ENCODE measurements around the gene GLIPR1L1. TPM values are rescaled to one million over a fixed set of nuclear protein-coding genes. Genes with fewer than 3 reads are reported as not detected.

GLIPR1L1 gene
- polyA plus RNA-seq, 1 donor from 2014 or later, result not detected

- Histone ChIP-seq H3K79me2 (replicated peaks; ENCODE audit: insufficient read depth, low read length) (no peaks in the 10 kb centered on the region), H3K27ac (ENCODE audit: low read length) (no peak overlapping the region)
Observed at GRCh38 chr12:75361408-75361807, 26.9 kb downstream of the GLIPR1L1 start.

GRCh38 chr12:75364919-75365318, 30.4 kb downstream of the GLIPR1L1 start:
- H3K9ac ChIP-seq (ENCODE audit: low read length), result no peak overlapping the region
- no peaks in the 10 kb centered on the region for H3K9me2 ChIP-seq (ENCODE audit: insufficient read depth, low read length)
- no peak overlapping the region for H3K27ac ChIP-seq (ENCODE audit: low read length)
- no peak overlapping the region for H3K4me2 ChIP-seq (ENCODE audit: low read length)
- no peaks in the 10 kb centered on the region for H3F3A ChIP-seq (ENCODE audit: insufficient read depth, low read length, poor library complexity, severe bottlenecking)
- H3K27me3 ChIP-seq (ENCODE audit: insufficient read depth, low read depth, low read length), result no peaks in the 10 kb centered on the region
- H3K9me3 ChIP-seq (ENCODE audit: low read length), result no peaks in the 10 kb centered on the region
- H3K79me2 ChIP-seq (replicated peaks; ENCODE audit: insufficient read depth, low read length), result no peaks in the 10 kb centered on the region
- no peaks in the 10 kb centered on the region for H3K36me3 ChIP-seq (ENCODE audit: insufficient read depth, low read length)
- no peaks in the 10 kb centered on the region for H4K20me1 ChIP-seq (ENCODE audit: insufficient read depth)
- H2AFZ ChIP-seq (ENCODE audit: low read depth, low read length), result no peak overlapping the region
- no peak overlapping the region for H3K4me3 ChIP-seq (ENCODE audit: low read length)
- TF ChIP-seq EP300 (conservative IDR thresholded peaks at IDR 0.05; ENCODE audit: poor library complexity, severe bottlenecking), result no peak
- TF ChIP-seq POLR2AphosphoS5 (IDR thresholded peaks at IDR 0.05), result no peak
- TF ChIP-seq EZH2 (IDR thresholded peaks at IDR 0.05; ENCODE audit: borderline replicate concordance, insufficient read depth, low read length, poor library complexity, severe bottlenecking), result no peak
- TF ChIP-seq TAF1 (IDR thresholded peaks at IDR 0.05; ENCODE audit: low read depth), result no peak
- TF ChIP-seq RAD21 (conservative IDR thresholded peaks at IDR 0.05), result no peak
- TF ChIP-seq SMC3 (conservative IDR thresholded peaks at IDR 0.05; ENCODE audit: poor library complexity), result no peak
- TF ChIP-seq CTCF (IDR thresholded peaks at IDR 0.05; ENCODE audit: poor library complexity, severe bottlenecking), result no peak

More at GRCh38 chr12:75361408-75361807, 26.9 kb downstream of the GLIPR1L1 start:
- Histone ChIP-seq H3K36me3 (ENCODE audit: insufficient read depth, low read length) (no peaks in the 10 kb centered on the region), H3K27me3 (ENCODE audit: insufficient read depth, low read depth, low read length) (no peaks in the 10 kb centered on the region), H2AFZ (ENCODE audit: low read depth, low read length) (no peak overlapping the region), H3K9me3 (ENCODE audit: low read length) (no peaks in the 10 kb centered on the region), H4K20me1 (ENCODE audit: insufficient read depth) (no peaks in the 10 kb centered on the region), H3K4me2 (ENCODE audit: low read length) (no peak overlapping the region), H3F3A (ENCODE audit: insufficient read depth, low read length, poor library complexity, severe bottlenecking) (no peaks in the 10 kb centered on the region), H3K9me2 (ENCODE audit: insufficient read depth, low read length) (no peaks in the 10 kb centered on the region), H3K4me3 (ENCODE audit: low read length) (no peak overlapping the region), H3K9ac (ENCODE audit: low read length) (no peak overlapping the region)
- TF ChIP-seq TAF1 (IDR thresholded peaks at IDR 0.05; ENCODE audit: low read depth), result no peak
- TF ChIP-seq SMC3 (conservative IDR thresholded peaks at IDR 0.05; ENCODE audit: poor library complexity), result no peak
- TF ChIP-seq REST (IDR thresholded peaks at IDR 0.05; ENCODE audit: borderline replicate concordance), result no peak
- no peak for TF ChIP-seq EZH2 (IDR thresholded peaks at IDR 0.05; ENCODE audit: borderline replicate concordance, insufficient read depth, low read length, poor library complexity, severe bottlenecking)
- no peak for TF ChIP-seq POLR2AphosphoS5 (IDR thresholded peaks at IDR 0.05)
- no peak for TF ChIP-seq EP300 (conservative IDR thresholded peaks at IDR 0.05; ENCODE audit: poor library complexity, severe bottlenecking)
- TF ChIP-seq MXI1 (conservative IDR thresholded peaks at IDR 0.05; ENCODE audit: poor library complexity, severe bottlenecking), result no peak
- TF ChIP-seq CTCF (IDR thresholded peaks at IDR 0.05; ENCODE audit: poor library complexity, severe bottlenecking), result no peak
- TF ChIP-seq RAD21 (conservative IDR thresholded peaks at IDR 0.05), result no peak
